Mesenteric fat pad (tissue), 1 donor: Measurements from ENCODE around the gene NRF1. TPM values are rescaled to one million over a fixed set of nuclear protein-coding genes. Genes with fewer than 3 reads are reported as not detected.

ENCODE experiments used
- DNase-seq: peaks from one replicate; pipeline ENCODE4 v3.0.0-alpha.2; 2020; ENCODE audit warnings: low spot score
- total RNA-seq: library from RNA; stranded (reverse); fragmentation: NEBNext Ultra II Directional; extraction: Animal tissue kit (Norgen Biotek cat#: 25700); gene quantifications from one replicate; pipeline ENCODE4 v1.2.1, GENCODE V29; 2021
- donor health status: DM: yes; HTN: yes; CAD: no.

Gene NRF1
- total RNA-seq, 1 donor from 2014 or later, result 16.2 TPM

GRCh38 chr7:129678606-129679005 lies 67.1 kb downstream of the NRF1 start:
- no peak for DNase-seq

- DNase-seq, result no peak
Measured at GRCh38 chr7:129680400-129680799, 68.9 kb downstream of the NRF1 start.

- no peak for DNase-seq
Measured at GRCh38 chr7:129684777-129685176, 73.3 kb downstream of the NRF1 start.

- DNase-seq, result no peak
Measured at GRCh38 chr7:129686063-129686462, 74.5 kb downstream of the NRF1 start.

GRCh38 chr7:129688503-129689222 lies 77.1 kb downstream of the NRF1 start:
- DNase-seq, result no peak

- no peak for DNase-seq
Measured at GRCh38 chr7:129689995-129690581, 78.6 kb downstream of the NRF1 start.

- no peak for DNase-seq
Measured at GRCh38 chr7:129690701-129691100, 79.2 kb downstream of the NRF1 start.

GRCh38 chr7:129698516-129699418 lies 87.2 kb downstream of the NRF1 start:
- no peak for DNase-seq

GRCh38 chr7:129702316-129702715 lies 90.8 kb downstream of the NRF1 start:
- DNase-seq, result no peak

GRCh38 chr7:129702761-129703338 lies 91.3 kb downstream of the NRF1 start:
- DNase-seq, result no peak

GRCh38 chr7:129703751-129704150 lies 92.2 kb downstream of the NRF1 start:
- no peak for DNase-seq

GRCh38 chr7:129707910-129708499 lies 96.5 kb downstream of the NRF1 start:
- no peak for DNase-seq

- no peak for DNase-seq
Measured at GRCh38 chr7:129713544-129713943, 102.0 kb downstream of the NRF1 start.

GRCh38 chr7:129714514-129715063 lies 103.1 kb downstream of the NRF1 start:
- DNase-seq, result no peak

- no peak for DNase-seq
Measured at GRCh38 chr7:129719980-129720732, 108.6 kb downstream of the NRF1 start.

GRCh38 chr7:129721068-129721467 lies 109.5 kb downstream of the NRF1 start:
- no peak for DNase-seq

GRCh38 chr7:129723679-129724078 lies 112.2 kb downstream of the NRF1 start:
- no peak for DNase-seq

GRCh38 chr7:129724796-129725195 lies 113.3 kb downstream of the NRF1 start:
- DNase-seq, result no peak

GRCh38 chr7:129728875-129729467 lies 117.5 kb downstream of the NRF1 start:
- DNase-seq, result no peak

- no peak for DNase-seq
Measured at GRCh38 chr7:129729511-129729910, 118.0 kb downstream of the NRF1 start.
